Endothelial cell of umbilical vein (primary cell): ENCODE results near the gene MCF2L.

ENCODE experiments used
- CTCF ChIP-seq, 2 donors: IDR thresholded peaks; 1 replicate in 1 of 2; 2 replicates in 1 of 2; pipeline ENCODE4 v1.5.1; 2011; ENCODE audit warnings: low read length in 2 of 2, mild to moderate bottlenecking in 2 of 2, moderate library complexity in 2 of 2, control low read depth in 1 of 2, inconsistent platforms in 1 of 2, low read depth in 1 of 2; ENCODE audit not compliant: insufficient read depth in 1 of 2; ENCODE audit errors: extremely low read depth in 1 of 2
- EZH2 ChIP-seq: IDR thresholded peaks from 2 replicates; pipeline ENCODE4 v1.6.1; 2012; ENCODE audit warnings: borderline replicate concordance, low read depth, mild to moderate bottlenecking, moderate library complexity, low read length, inconsistent platforms; ENCODE audit not compliant: severe bottlenecking
- JUN ChIP-seq: IDR thresholded peaks from 2 replicates; pipeline ENCODE4 v1.6.1; 2011; ENCODE audit warnings: borderline replicate concordance, low read depth; ENCODE audit not compliant: insufficient read length, insufficient read depth

- no peak for TF ChIP-seq CTCF (IDR thresholded peaks at IDR 0.05; ENCODE audit: extremely low read depth in 1 of 2, insufficient read depth in 1 of 2, low read depth in 1 of 2, low read length in 2 of 2)
- no peak for TF ChIP-seq EZH2
- TF ChIP-seq JUN: no peak
Measured at GRCh38 chr13:113058988-113059850, 90.2 kb downstream of the MCF2L start.
